DOHH2 (cell line): ENCODE data around the gene OTOA.

Experiments
- H3F3A ChIP-seq: fragments of 200-600 bp; sonication (generic), shearing (Covaris generic); 2 replicates; pipeline ENCODE4 v1.6.0; 2016; ENCODE audit warnings: antibody characterized with exemption, mild to moderate bottlenecking; ENCODE audit not compliant: control insufficient read depth, insufficient read depth
- H3K27ac ChIP-seq: fragments of 200-600 bp; sonication (generic); 2 replicates; pipeline ENCODE4 v1.5.1; 2014; ENCODE audit warnings: low read depth, mild to moderate bottlenecking, low read length, moderate library complexity
- H3K27me3 ChIP-seq: fragments of 200-600 bp; sonication (generic); 2 replicates; pipeline ENCODE4 v1.6.1; 2014; ENCODE audit warnings: mild to moderate bottlenecking, low read length, mixed read lengths; ENCODE audit not compliant: control insufficient read depth
- H3K36me3 ChIP-seq: fragments of 200-600 bp; sonication (generic); 2 replicates; pipeline ENCODE4 v1.6.1; 2014; ENCODE audit warnings: mild to moderate bottlenecking, low read length, moderate library complexity, mixed read lengths; ENCODE audit not compliant: control insufficient read depth
- H3K4me1 ChIP-seq: fragments of 200-600 bp; sonication (generic); 2 replicates; pipeline ENCODE4 v1.6.1; 2014; ENCODE audit warnings: mild to moderate bottlenecking, low read length, mixed read lengths; ENCODE audit not compliant: control insufficient read depth
- H3K4me2 ChIP-seq: fragments of 200-600 bp; sonication (generic); 2 replicates; pipeline ENCODE4 v1.6.0; 2014; ENCODE audit warnings: mild to moderate bottlenecking, low read length, moderate library complexity
- H3K4me3 ChIP-seq: fragments of 200-600 bp; sonication (generic); 2 replicates; pipeline ENCODE4 v1.5.1; 2014; ENCODE audit warnings: mild to moderate bottlenecking, low read length, mixed read lengths
- H3K79me2 ChIP-seq: fragments of 200-600 bp; sonication (generic); 2 replicates; pipeline ENCODE4 v1.6.1; 2014; ENCODE audit warnings: mild to moderate bottlenecking, low read length, mixed read lengths; ENCODE audit not compliant: control insufficient read depth
- H3K9me2 ChIP-seq: fragments of 200-600 bp; sonication (generic); replicated peaks from 2 replicates; pipeline ENCODE4 v1.6.1; 2014; ENCODE audit warnings: mild to moderate bottlenecking, low read length, mixed read lengths; ENCODE audit not compliant: control insufficient read depth
- H3K9me3 ChIP-seq: fragments of 200-600 bp; sonication (generic); 2 replicates; pipeline ENCODE4 v1.6.1; 2014; ENCODE audit warnings: antibody characterized with exemption, low read length, mixed read lengths; ENCODE audit not compliant: control insufficient read depth, insufficient read depth
- H4K20me1 ChIP-seq: fragments of 200-600 bp; sonication (generic); 2 replicates; pipeline ENCODE4 v1.6.0; 2014; ENCODE audit warnings: low read depth, mild to moderate bottlenecking, antibody characterized with exemption, low read length, moderate library complexity; ENCODE audit not compliant: control insufficient read depth, insufficient read depth
- CTCF ChIP-seq: fragments of 200-600 bp; sonication (generic); IDR thresholded peaks from one replicate; pipeline ENCODE4 v1.5.1; 2014; ENCODE audit warnings: antibody characterized with exemption, mild to moderate bottlenecking, low read depth, low read length; ENCODE audit not compliant: poor library complexity, severe bottlenecking
- EZH2phosphoT487 ChIP-seq: fragments of 200-600 bp; sonication (generic); IDR thresholded peaks from 2 replicates; pipeline ENCODE4 v1.6.1; 2017; ENCODE audit warnings: borderline replicate concordance, mild to moderate bottlenecking, antibody characterized with exemption, low read length, moderate library complexity, mixed read lengths

OTOA gene

GRCh38 chr16:21704266-21704665 is 40.5 kb downstream of the OTOA start:
- Histone ChIP-seq H3K27me3 (peaks cover 17% of the 10 kb centered on the region), H3K4me1 (peaks cover 20% of the 10 kb centered on the region), H4K20me1 (no peaks in the 10 kb centered on the region), H3K36me3 (no peaks in the 10 kb centered on the region), H3K27ac (no peak overlapping the region), H3K9me3 (no peaks in the 10 kb centered on the region), H3K4me2 (peak overlapping the region; percentile 29; the same call in 1 of the 2 replicates), H3K4me3 (no peak overlapping the region), H3K79me2 (no peaks in the 10 kb centered on the region), H3K9me2 (no peaks in the 10 kb centered on the region), H3F3A (peaks cover 7% of the 10 kb centered on the region; the same call in 1 of the 2 replicates)
- TF ChIP-seq EZH2phosphoT487 (no peak), CTCF (no peak)

DNA sequence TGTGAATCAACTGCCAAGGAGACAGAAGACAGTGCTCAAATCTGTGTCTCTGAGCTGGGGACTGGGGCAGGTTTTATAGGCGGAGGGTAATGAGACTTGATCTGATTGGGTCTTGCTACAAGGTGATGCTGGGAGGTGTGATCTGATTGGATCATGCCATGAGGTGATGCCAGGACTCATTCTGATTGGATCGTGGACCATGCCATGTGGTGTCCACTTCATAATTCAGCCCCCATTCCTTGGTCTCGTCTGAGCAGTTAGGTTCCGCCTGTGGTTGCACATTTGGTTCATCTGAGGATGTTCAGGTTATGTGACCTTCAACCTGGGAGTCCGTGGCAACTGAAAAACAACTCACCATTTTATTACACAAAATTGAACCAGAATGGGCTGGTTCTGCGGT is 41.0 kb downstream of the OTOA start:
- Histone ChIP-seq H3K79me2 (no peaks in the 10 kb centered on the region), H4K20me1 (no peaks in the 10 kb centered on the region), H3K4me1 (peaks cover 20% of the 10 kb centered on the region), H3K27me3 (peaks cover 17% of the 10 kb centered on the region), H3K4me3 (no peak overlapping the region), H3K27ac (no peak overlapping the region), H3K36me3 (no peaks in the 10 kb centered on the region), H3K9me3 (no peaks in the 10 kb centered on the region), H3K4me2 (no peak overlapping the region), H3K9me2 (no peaks in the 10 kb centered on the region), H3F3A (peaks cover 7% of the 10 kb centered on the region; the same call in 1 of the 2 replicates)
- no peak for TF ChIP-seq EZH2phosphoT487
- no peak for TF ChIP-seq CTCF

- TF ChIP-seq EZH2phosphoT487, result no peak
- peak; percentile 91 for TF ChIP-seq CTCF
- no peaks in the 10 kb centered on the region for H3K36me3 ChIP-seq
- H3F3A ChIP-seq, result peaks cover 4% of the 10 kb centered on the region; the same call in 1 of the 2 replicates
- no peaks in the 10 kb centered on the region for H4K20me1 ChIP-seq
- no peak overlapping the region for H3K4me3 ChIP-seq
- peaks cover 15% of the 10 kb centered on the region for H3K4me1 ChIP-seq
- no peak overlapping the region for H3K27ac ChIP-seq
- no peaks in the 10 kb centered on the region for H3K9me3 ChIP-seq
- H3K79me2 ChIP-seq, result no peaks in the 10 kb centered on the region
- peaks cover under 1% of the 10 kb centered on the region; the same call in 1 of the 2 replicates for H3K27me3 ChIP-seq
- H3K9me2 ChIP-seq, result no peaks in the 10 kb centered on the region
- H3K4me2 ChIP-seq, result no peak overlapping the region
Observed at GRCh38 chr16:21708533-21709115, 44.9 kb downstream of the OTOA start.

GRCh38 chr16:21710938-21711337 is 47.2 kb downstream of the OTOA start:
- Histone ChIP-seq H3K4me2 (no peak overlapping the region), H3K27me3 (peaks cover 6% of the 10 kb centered on the region; the same call in 1 of the 2 replicates), H3K36me3 (no peaks in the 10 kb centered on the region), H3K79me2 (no peaks in the 10 kb centered on the region), H3F3A (no peaks in the 10 kb centered on the region), H3K9me2 (no peaks in the 10 kb centered on the region), H4K20me1 (no peaks in the 10 kb centered on the region), H3K4me3 (no peak overlapping the region), H3K9me3 (no peaks in the 10 kb centered on the region), H3K4me1 (0 out of 2 replicates have a peak, but pooled peaks cover 3% of the 10 kb centered on the region), H3K27ac (no peak overlapping the region)
- no peak for TF ChIP-seq EZH2phosphoT487
- TF ChIP-seq CTCF, result no peak
